ENCODE data around the gene MYLK2.

DNA sequence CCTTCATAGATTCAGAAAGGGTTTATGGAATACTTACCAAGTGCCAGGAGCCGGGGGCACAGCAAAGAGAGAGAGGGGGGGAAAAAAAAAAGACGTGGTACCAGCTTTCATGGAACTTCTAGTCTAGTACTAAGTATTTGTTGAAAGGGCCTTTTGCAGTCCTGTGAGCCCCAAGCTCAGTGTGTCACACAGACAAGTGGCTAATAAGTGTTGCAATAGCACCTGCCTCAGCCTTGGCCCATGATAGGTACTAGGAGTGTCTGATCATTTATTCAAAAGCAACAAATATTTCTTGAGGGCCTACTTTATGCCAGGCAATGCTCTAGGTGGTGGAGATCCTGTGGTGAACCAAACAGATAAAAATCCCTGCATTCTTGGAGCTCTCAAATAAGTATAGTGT, 7.9 kb downstream of the MYLK2 start:
- TF ChIP-seq POLR2A (IDR thresholded peaks at IDR 0.05): no peak
- TF ChIP-seq, protein P1, sequence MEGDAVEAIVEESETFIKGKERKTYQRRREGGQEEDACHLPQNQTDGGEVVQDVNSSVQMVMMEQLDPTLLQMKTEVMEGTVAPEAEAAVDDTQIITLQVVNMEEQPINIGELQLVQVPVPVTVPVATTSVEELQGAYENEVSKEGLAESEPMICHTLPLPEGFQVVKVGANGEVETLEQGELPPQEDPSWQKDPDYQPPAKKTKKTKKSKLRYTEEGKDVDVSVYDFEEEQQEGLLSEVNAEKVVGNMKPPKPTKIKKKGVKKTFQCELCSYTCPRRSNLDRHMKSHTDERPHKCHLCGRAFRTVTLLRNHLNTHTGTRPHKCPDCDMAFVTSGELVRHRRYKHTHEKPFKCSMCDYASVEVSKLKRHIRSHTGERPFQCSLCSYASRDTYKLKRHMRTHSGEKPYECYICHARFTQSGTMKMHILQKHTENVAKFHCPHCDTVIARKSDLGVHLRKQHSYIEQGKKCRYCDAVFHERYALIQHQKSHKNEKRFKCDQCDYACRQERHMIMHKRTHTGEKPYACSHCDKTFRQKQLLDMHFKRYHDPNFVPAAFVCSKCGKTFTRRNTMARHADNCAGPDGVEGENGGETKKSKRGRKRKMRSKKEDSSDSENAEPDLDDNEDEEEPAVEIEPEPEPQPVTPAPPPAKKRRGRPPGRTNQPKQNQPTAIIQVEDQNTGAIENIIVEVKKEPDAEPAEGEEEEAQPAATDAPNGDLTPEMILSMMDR (IDR thresholded peaks at IDR 0.05): no peak
- TF ChIP-seq POLR2AphosphoS5 (IDR thresholded peaks at IDR 0.05): no peak
